WTC11 (cell line): ENCODE data around the gene GRWD1. TPM values are rescaled to one million over a fixed set of nuclear protein-coding genes. Genes with fewer than 3 reads are reported as not detected.
A peak's percentile ranks its signal among the peaks of the same experiment; 100 is the strongest.

ENCODE experiments used
- ATAC-seq: fragments of 200-7000 bp; cut with Tn5 transposase; 2 replicates; pipeline ENCODE4 v1.10.0; 2021; ENCODE audit warnings: mild to moderate bottlenecking, moderate library complexity
- CTCF ChIA-PET: fragments of 300-600 bp; sonication (Branson Sonifier 250); formaldehyde crosslinking; loops from one replicate; lab custom pipeline; 2021; ENCODE audit warnings: antibody characterized with exemption; lab: Charles Lee
- POLR2A ChIA-PET: fragments of 350-600 bp; sonication (Branson Sonifier 250); formaldehyde crosslinking; loops from one replicate; lab custom pipeline; 2021; ENCODE audit warnings: antibody characterized with exemption; lab: Charles Lee
- DNase-seq: peaks from one replicate; pipeline ENCODE4 v3.0.0; 2021; ENCODE audit warnings: low spot score
- H3K27ac Mint-ChIP-seq: 2 replicates; pipeline ENCODE4 v1.8.0; 2021; ENCODE audit warnings: mixed read lengths
- H3K27me3 Mint-ChIP-seq: 2 replicates; pipeline ENCODE4 v1.8.0; 2021; ENCODE audit warnings: low read depth, mild to moderate bottlenecking, moderate library complexity, mixed read lengths
- H3K36me3 Mint-ChIP-seq: 2 replicates; pipeline ENCODE4 v1.8.0; 2021; ENCODE audit warnings: mixed read lengths
- H3K4me1 Mint-ChIP-seq: 2 replicates; pipeline ENCODE4 v1.8.0; 2022; ENCODE audit warnings: mixed read lengths
- H3K4me3 Mint-ChIP-seq: 2 replicates; pipeline ENCODE4 v1.8.0; 2021; ENCODE audit warnings: mild to moderate bottlenecking, moderate library complexity, mixed read lengths
- H3K9me3 Mint-ChIP-seq: 2 replicates; pipeline ENCODE4 v1.8.0; 2021; ENCODE audit warnings: mixed read lengths
- ATF1 ChIP-seq: sonication (generic); formaldehyde crosslinking; IDR thresholded peaks from 2 replicates; pipeline ENCODE4 v1.8.1; 2023; ENCODE audit warnings: mild to moderate bottlenecking, moderate library complexity, missing genetic modification reagents
- CBFB ChIP-seq: sonication (generic); formaldehyde crosslinking; IDR thresholded peaks from 2 replicates; pipeline ENCODE4 v1.8.1; 2022; ENCODE audit warnings: mild to moderate bottlenecking, low read depth, missing genetic modification reagents
- EMX1 ChIP-seq: fragments of 250-450 bp; sonication (Bioruptor Pico); IDR thresholded peaks from 2 replicates; pipeline ENCODE4 v1.8.0; 2021; ENCODE audit warnings: mild to moderate bottlenecking
- FOXJ3 ChIP-seq: sonication (generic); formaldehyde crosslinking; IDR thresholded peaks from 2 replicates; pipeline ENCODE4 v1.9.0; 2021; ENCODE audit warnings: missing genetic modification reagents, mild to moderate bottlenecking, borderline replicate concordance
- FOXP4 ChIP-seq: sonication (generic); formaldehyde crosslinking; IDR thresholded peaks from 2 replicates; pipeline ENCODE4 v1.8.0; 2022; ENCODE audit warnings: mild to moderate bottlenecking, missing genetic modification reagents
- IRF2 ChIP-seq: sonication (generic); formaldehyde crosslinking; IDR thresholded peaks from 2 replicates; pipeline ENCODE4 v1.8.0; 2022; ENCODE audit warnings: low read depth, missing genetic modification reagents, borderline replicate concordance
- JAZF1 ChIP-seq: fragments of 250-450 bp; sonication (Bioruptor Pico); IDR thresholded peaks from 2 replicates; pipeline ENCODE4 v1.9.0; 2021; ENCODE audit warnings: moderate library complexity, mild to moderate bottlenecking, inconsistent platforms
- MXD4 ChIP-seq: fragments of 250-450 bp; sonication (Bioruptor Pico); IDR thresholded peaks from 2 replicates; pipeline ENCODE4 v1.8.0; 2021; ENCODE audit warnings: mild to moderate bottlenecking, moderate library complexity, borderline replicate concordance
- NR1H2 ChIP-seq: sonication (generic); formaldehyde crosslinking; IDR thresholded peaks from 2 replicates; pipeline ENCODE4 v1.9.0; 2021; ENCODE audit warnings: mild to moderate bottlenecking, moderate library complexity, missing genetic modification reagents
- PREB ChIP-seq: sonication (generic); formaldehyde crosslinking; IDR thresholded peaks from 2 replicates; pipeline ENCODE4 v1.8.1; 2022; ENCODE audit warnings: mild to moderate bottlenecking, missing genetic modification reagents, moderate library complexity, borderline replicate concordance
- SMAD3 ChIP-seq: sonication (generic); formaldehyde crosslinking; IDR thresholded peaks from 2 replicates; pipeline ENCODE4 v1.8.0; 2022; ENCODE audit warnings: missing genetic modification reagents, mild to moderate bottlenecking, borderline replicate concordance
- SP1 ChIP-seq: sonication (generic); formaldehyde crosslinking; conservative IDR thresholded peaks from 2 replicates; pipeline ENCODE4 v1.8.1; 2022; ENCODE audit warnings: missing genetic modification reagents
- TP53 ChIP-seq: sonication (generic); formaldehyde crosslinking; IDR thresholded peaks from 2 replicates; pipeline ENCODE4 v1.8.1; 2023; ENCODE audit warnings: mild to moderate bottlenecking, missing genetic modification reagents
- USF2 ChIP-seq: sonication (generic); formaldehyde crosslinking; IDR thresholded peaks from 2 replicates; pipeline ENCODE4 v1.8.1; 2023; ENCODE audit warnings: mild to moderate bottlenecking, missing genetic modification reagents, moderate library complexity
- ZBTB43 ChIP-seq: sonication (generic); formaldehyde crosslinking; IDR thresholded peaks from 2 replicates; pipeline ENCODE4 v1.8.1; 2023; ENCODE audit warnings: mild to moderate bottlenecking, missing genetic modification reagents
- ZNF138 ChIP-seq: sonication (generic); formaldehyde crosslinking; conservative IDR thresholded peaks from 2 replicates; pipeline ENCODE4 v1.8.1; 2022; ENCODE audit warnings: mild to moderate bottlenecking, moderate library complexity, missing genetic modification reagents
- total RNA-seq: library from RNA; stranded (reverse); gene quantifications from 3 replicates; pipeline ENCODE4 v1.2.3, GENCODE V29; 2021
- TF ChIP-seq, protein P1 (sequence below): sonication (generic); formaldehyde crosslinking; IDR thresholded peaks from 2 replicates; pipeline ENCODE4 v1.8.0; 2023; ENCODE audit warnings: missing genetic modification reagents
- TF ChIP-seq, protein P2 (sequence below): sonication (generic); formaldehyde crosslinking; IDR thresholded peaks from 2 replicates; pipeline ENCODE4 v1.8.1; 2023; ENCODE audit warnings: mild to moderate bottlenecking, missing genetic modification reagents, borderline replicate concordance
- TF ChIP-seq, protein P3 (sequence below): sonication (generic); formaldehyde crosslinking; IDR thresholded peaks from 2 replicates; pipeline ENCODE4 v1.8.1; 2022; ENCODE audit warnings: mild to moderate bottlenecking, moderate library complexity, missing genetic modification reagents
- TF ChIP-seq, protein P4 (sequence below): sonication (generic); formaldehyde crosslinking; IDR thresholded peaks from 2 replicates; pipeline ENCODE4 v1.8.0; 2022; ENCODE audit warnings: mild to moderate bottlenecking, missing genetic modification reagents

Gene GRWD1
- total RNA-seq, 1 experiment from 2014 or later: 67.2 TPM

GRCh38 chr19:48491793-48492123, 46.0 kb downstream of the GRWD1 start:
- no peak for TF ChIP-seq ATF1 (CRISPR knock-in tag)
- no peak for TF ChIP-seq SMAD3 (CRISPR knock-in tag)
- no peak for TF ChIP-seq JAZF1 (CRISPR knock-in tag)
- TF ChIP-seq TP53 (CRISPR knock-in tag): no peak
- TF ChIP-seq, protein P1, sequence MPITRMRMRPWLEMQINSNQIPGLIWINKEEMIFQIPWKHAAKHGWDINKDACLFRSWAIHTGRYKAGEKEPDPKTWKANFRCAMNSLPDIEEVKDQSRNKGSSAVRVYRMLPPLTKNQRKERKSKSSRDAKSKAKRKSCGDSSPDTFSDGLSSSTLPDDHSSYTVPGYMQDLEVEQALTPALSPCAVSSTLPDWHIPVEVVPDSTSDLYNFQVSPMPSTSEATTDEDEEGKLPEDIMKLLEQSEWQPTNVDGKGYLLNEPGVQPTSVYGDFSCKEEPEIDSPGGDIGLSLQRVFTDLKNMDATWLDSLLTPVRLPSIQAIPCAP (CRISPR knock-in tag): no peak
- no peak for TF ChIP-seq CBFB
- TF ChIP-seq NR1H2 (CRISPR knock-in tag): no peak
- TF ChIP-seq, protein P2, sequence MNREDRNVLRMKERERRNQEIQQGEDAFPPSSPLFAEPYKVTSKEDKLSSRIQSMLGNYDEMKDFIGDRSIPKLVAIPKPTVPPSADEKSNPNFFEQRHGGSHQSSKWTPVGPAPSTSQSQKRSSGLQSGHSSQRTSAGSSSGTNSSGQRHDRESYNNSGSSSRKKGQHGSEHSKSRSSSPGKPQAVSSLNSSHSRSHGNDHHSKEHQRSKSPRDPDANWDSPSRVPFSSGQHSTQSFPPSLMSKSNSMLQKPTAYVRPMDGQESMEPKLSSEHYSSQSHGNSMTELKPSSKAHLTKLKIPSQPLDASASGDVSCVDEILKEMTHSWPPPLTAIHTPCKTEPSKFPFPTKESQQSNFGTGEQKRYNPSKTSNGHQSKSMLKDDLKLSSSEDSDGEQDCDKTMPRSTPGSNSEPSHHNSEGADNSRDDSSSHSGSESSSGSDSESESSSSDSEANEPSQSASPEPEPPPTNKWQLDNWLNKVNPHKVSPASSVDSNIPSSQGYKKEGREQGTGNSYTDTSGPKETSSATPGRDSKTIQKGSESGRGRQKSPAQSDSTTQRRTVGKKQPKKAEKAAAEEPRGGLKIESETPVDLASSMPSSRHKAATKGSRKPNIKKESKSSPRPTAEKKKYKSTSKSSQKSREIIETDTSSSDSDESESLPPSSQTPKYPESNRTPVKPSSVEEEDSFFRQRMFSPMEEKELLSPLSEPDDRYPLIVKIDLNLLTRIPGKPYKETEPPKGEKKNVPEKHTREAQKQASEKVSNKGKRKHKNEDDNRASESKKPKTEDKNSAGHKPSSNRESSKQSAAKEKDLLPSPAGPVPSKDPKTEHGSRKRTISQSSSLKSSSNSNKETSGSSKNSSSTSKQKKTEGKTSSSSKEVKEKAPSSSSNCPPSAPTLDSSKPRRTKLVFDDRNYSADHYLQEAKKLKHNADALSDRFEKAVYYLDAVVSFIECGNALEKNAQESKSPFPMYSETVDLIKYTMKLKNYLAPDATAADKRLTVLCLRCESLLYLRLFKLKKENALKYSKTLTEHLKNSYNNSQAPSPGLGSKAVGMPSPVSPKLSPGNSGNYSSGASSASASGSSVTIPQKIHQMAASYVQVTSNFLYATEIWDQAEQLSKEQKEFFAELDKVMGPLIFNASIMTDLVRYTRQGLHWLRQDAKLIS: no peak
- TF ChIP-seq ZBTB43 (CRISPR knock-in tag): no peak
- no peak for TF ChIP-seq IRF2 (CRISPR knock-in tag)
- no peak for TF ChIP-seq EMX1
- TF ChIP-seq FOXJ3 (CRISPR knock-in tag): no peak
- TF ChIP-seq, protein P3, sequence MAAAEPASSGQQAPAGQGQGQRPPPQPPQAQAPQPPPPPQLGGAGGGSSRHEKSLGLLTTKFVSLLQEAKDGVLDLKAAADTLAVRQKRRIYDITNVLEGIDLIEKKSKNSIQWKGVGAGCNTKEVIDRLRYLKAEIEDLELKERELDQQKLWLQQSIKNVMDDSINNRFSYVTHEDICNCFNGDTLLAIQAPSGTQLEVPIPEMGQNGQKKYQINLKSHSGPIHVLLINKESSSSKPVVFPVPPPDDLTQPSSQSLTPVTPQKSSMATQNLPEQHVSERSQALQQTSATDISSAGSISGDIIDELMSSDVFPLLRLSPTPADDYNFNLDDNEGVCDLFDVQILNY (CRISPR knock-in tag): no peak
- peak; percentile 33 for ATAC-seq
- peaks cover 39% of the 10 kb centered on the region for H3K27me3 Mint-ChIP-seq
- no peaks in the 10 kb centered on the region for H3K36me3 Mint-ChIP-seq
- H3K27ac Mint-ChIP-seq: peak overlapping the region; percentile 98
- CTCF ChIA-PET: interaction anchor here (1.0 to 3.5 kb wide), 7 partner anchors 11 to 138 kb away, joined by 6 to 122 read pairs (median 22); no protein-coding TSS in a partner anchor
- peaks cover 29% of the 10 kb centered on the region for H3K4me1 Mint-ChIP-seq
- H3K4me3 Mint-ChIP-seq: peak overlapping the region; percentile 81
- peak; percentile 93 for DNase-seq
- no peaks in the 10 kb centered on the region for H3K9me3 Mint-ChIP-seq
- POLR2A ChIA-PET: interaction anchor here (0.6 to 2.4 kb wide), 2 partner anchors 92 to 96 kb away, joined by 4 to 11 read pairs; no protein-coding TSS in a partner anchor

DNA sequence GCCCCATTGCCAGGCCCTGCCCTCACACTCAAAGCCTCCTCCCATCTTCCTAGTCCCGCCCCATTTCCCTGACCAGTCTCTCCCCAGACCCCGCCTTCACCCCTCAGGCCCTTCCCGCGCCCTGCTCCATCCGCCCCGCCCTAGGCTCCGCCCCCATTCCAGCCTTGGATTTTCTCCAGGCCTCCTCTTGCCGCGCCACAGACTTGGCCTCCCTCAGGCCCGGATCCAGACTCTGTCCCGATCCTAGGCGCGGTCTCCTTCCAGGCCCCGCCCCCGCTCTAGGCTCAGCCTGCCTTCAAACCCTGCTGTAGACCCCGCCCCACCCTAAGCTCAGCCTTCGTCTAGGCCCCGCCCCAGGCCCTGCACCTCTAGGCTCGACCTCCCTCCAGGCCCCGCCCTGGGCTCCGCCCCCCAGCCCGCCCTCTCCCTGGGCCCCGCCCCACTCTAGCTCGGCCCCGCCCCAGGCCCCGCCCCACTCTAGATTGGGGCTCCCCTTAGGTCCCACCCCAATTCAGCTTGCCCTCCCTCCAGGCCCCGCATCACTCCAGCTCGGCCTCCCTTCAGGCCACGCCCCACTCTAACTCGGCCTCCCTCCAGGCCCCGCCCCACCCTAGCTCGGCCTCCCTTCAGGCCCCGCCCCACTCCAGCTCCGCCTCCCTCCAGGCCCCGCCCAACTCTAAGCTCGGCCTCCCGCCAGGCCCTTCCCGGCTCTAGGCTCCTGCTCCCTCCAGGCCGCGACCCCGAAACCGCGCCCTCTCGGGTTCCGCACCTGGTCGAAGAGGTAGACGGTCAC, 47.3 kb downstream of the GRWD1 start:
- H3K27ac Mint-ChIP-seq: peak overlapping the region; percentile 98
- no peak for TF ChIP-seq PREB (CRISPR knock-in tag)
- TF ChIP-seq, protein P4, sequence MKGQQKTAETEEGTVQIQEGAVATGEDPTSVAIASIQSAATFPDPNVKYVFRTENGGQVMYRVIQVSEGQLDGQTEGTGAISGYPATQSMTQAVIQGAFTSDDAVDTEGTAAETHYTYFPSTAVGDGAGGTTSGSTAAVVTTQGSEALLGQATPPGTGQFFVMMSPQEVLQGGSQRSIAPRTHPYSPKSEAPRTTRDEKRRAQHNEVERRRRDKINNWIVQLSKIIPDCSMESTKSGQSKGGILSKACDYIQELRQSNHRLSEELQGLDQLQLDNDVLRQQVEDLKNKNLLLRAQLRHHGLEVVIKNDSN: no peak
- TF ChIP-seq USF2 (CRISPR knock-in tag): 0 out of 2 replicates have a peak, but pooled peaks have one; percentile 20
- peak; percentile 64 for TF ChIP-seq SP1 (CRISPR knock-in tag)
- TF ChIP-seq FOXP4 (CRISPR knock-in tag): 0 out of 2 replicates have a peak, but pooled peaks have one; percentile 47
- no peak for TF ChIP-seq MXD4 (CRISPR knock-in tag)
- no peak for TF ChIP-seq ZNF138
- POLR2A ChIA-PET: interaction anchor here (0.6 to 1.9 kb wide), 9 partner anchors 9 to 393 kb away, joined by 3 to 11 read pairs (median 4); partner anchors contain the start of gene FAM83E

More for the DNA sequence above, 47.3 kb downstream of the GRWD1 start:
- Mint-ChIP-seq H3K27me3 (peaks cover 35% of the 10 kb centered on the region), H3K4me1 (peaks cover 29% of the 10 kb centered on the region), H3K9me3 (no peaks in the 10 kb centered on the region), H3K36me3 (no peaks in the 10 kb centered on the region), H3K4me3 (peak overlapping the region; percentile 81)
- ATAC-seq (peak; percentile 81), DNase-seq (peak; percentile 99)
- CTCF ChIA-PET: interaction anchor here (0.5 to 2.6 kb wide), 32 partner anchors 9 to 1722 kb away, joined by 3 to 45 read pairs (median 4); partner anchors contain the start of genes FAM83E, GRIN2D, GYS1 and KDELR1
